Measurements from ENCODE around the gene IST1.

Gene IST1

DNA sequence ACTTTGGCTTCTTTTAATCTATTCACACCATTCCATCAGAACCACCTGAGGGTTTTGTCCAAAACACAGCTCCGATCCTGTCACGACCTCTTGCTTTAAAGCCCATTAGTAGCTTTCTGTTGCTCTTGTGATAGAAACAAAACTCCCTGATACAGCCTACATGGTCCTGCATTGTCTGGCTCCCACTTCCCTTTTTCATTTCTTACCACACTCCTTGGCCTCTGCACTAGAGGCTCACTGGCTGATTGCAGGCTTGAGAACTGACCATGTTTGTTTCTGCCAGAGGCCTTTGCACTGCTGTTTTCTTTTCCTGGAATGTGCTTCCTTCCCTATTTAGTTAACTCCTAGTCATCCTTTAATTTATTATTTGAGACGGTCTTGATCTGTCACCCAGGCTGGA, 23.7 kb downstream of the IST1 start:
- TF ChIP-seq, protein P1, sequence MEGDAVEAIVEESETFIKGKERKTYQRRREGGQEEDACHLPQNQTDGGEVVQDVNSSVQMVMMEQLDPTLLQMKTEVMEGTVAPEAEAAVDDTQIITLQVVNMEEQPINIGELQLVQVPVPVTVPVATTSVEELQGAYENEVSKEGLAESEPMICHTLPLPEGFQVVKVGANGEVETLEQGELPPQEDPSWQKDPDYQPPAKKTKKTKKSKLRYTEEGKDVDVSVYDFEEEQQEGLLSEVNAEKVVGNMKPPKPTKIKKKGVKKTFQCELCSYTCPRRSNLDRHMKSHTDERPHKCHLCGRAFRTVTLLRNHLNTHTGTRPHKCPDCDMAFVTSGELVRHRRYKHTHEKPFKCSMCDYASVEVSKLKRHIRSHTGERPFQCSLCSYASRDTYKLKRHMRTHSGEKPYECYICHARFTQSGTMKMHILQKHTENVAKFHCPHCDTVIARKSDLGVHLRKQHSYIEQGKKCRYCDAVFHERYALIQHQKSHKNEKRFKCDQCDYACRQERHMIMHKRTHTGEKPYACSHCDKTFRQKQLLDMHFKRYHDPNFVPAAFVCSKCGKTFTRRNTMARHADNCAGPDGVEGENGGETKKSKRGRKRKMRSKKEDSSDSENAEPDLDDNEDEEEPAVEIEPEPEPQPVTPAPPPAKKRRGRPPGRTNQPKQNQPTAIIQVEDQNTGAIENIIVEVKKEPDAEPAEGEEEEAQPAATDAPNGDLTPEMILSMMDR (IDR thresholded peaks at IDR 0.05; ENCODE audit: extremely low read depth, missing control alignments) = no peak
- DNase-seq (ENCODE audit: low spot score) = peak; percentile 52

- no peak for DNase-seq (ENCODE audit: low spot score)
- TF ChIP-seq, protein P1 (IDR thresholded peaks at IDR 0.05; ENCODE audit: extremely low read depth, missing control alignments) = no peak
Observed at GRCh38 chr16:71920658-71921057, 25.3 kb downstream of the IST1 start.

DNA sequence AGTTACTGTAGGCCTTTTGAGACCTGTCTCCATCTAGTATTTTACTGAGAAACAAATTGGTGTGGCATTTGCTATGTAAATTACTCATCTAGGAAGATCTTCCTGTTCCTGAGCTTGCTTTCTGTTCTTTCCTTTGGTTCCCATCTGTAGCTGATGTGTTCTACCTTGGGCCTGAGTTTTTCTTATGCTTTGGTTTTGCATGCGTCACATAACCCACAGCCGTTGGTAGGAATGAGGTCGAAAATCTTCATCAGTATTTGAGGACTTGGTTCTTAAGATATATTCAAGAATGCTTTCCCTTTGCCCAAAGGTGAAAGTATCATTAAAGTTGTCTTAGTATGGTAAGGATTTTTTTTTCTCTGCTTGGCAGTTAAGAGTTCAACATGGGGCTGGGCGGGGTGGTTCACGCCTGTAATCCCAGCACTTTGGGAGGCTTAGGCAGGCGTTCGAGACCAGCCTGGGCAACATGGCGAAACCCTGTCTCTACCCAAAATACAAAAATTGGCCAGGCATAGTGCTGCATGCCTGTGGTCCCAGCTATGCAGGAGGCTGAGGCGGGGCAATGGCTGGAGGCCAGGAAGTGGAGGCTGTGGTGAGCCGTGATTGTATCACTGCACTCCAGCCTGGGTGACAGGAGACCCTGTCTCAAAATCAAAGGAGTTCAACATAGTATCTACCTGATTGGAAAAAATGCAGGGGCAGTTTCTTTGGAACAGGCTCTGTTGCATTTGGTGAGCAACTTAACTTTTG, 28.8 kb downstream of the IST1 start:
- no peak for DNase-seq (ENCODE audit: low spot score)
- TF ChIP-seq, protein P1 (IDR thresholded peaks at IDR 0.05; ENCODE audit: extremely low read depth, missing control alignments) = no peak

GRCh38 chr16:71924710-71925109, 29.4 kb downstream of the IST1 start:
- DNase-seq (ENCODE audit: low spot score) = no peak
- TF ChIP-seq, protein P1 (IDR thresholded peaks at IDR 0.05; ENCODE audit: extremely low read depth, missing control alignments) = no peak

GRCh38 chr16:71927383-71927782, 32.1 kb downstream of the IST1 start:
- TF ChIP-seq, protein P1 (IDR thresholded peaks at IDR 0.05; ENCODE audit: extremely low read depth, missing control alignments) = no peak
- DNase-seq (ENCODE audit: low spot score) = no peak

- DNase-seq (ENCODE audit: low spot score) = no peak
- TF ChIP-seq, protein P1 (IDR thresholded peaks at IDR 0.05; ENCODE audit: extremely low read depth, missing control alignments) = no peak
Observed at GRCh38 chr16:71927787-71928186, 32.5 kb downstream of the IST1 start.

DNA sequence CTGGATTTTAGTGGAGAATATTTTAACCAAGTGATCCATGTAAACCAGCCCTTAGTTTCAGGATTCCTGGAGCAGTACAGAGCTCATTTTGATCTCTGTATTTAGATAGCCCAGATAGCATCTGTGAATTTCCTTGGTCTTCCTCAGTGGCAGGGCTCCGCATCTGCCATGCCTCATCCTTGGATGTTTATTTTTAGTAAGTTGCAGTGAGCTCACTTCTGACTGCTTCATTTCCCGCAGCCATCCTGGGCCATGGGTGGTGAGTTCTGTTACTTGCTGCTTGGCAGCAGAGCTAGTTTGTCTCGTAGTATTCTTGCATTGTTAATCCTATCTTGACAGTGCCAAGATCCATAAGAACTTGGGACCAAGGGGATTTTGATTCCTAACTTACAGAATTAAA, 33.7 kb downstream of the IST1 start:
- TF ChIP-seq, protein P1 (IDR thresholded peaks at IDR 0.05; ENCODE audit: extremely low read depth, missing control alignments) = no peak
- no peak for DNase-seq (ENCODE audit: low spot score)
